GM18867 (cell line): ENCODE measurements around the gene KDM8.

Experiments
- ATAC-seq: cut with Tn5 transposase; IDR thresholded peaks from one replicate; pipeline ENCODE4 v1.9.1; 2021; ENCODE audit warnings: mild to moderate bottlenecking, moderate library complexity; ENCODE audit not compliant: unreplicated experiment

KDM8 gene

GRCh38 chr16:27228621-27229501 is 25.5 kb downstream of the KDM8 start:
- no peak for ATAC-seq

GRCh38 chr16:27229891-27230470 is 26.7 kb downstream of the KDM8 start:
- ATAC-seq: no peak

- no peak for ATAC-seq
Observed at GRCh38 chr16:27230562-27231001, 27.3 kb downstream of the KDM8 start.

GRCh38 chr16:27231692-27232060 is 28.4 kb downstream of the KDM8 start:
- ATAC-seq: no peak

- ATAC-seq: no peak
Observed at GRCh38 chr16:27232061-27232900, 29.0 kb downstream of the KDM8 start.

GRCh38 chr16:27232901-27233625 is 29.7 kb downstream of the KDM8 start:
- ATAC-seq: no peak

- no peak for ATAC-seq
Observed at GRCh38 chr16:27233731-27234130, 30.4 kb downstream of the KDM8 start.

GRCh38 chr16:27234171-27234570 is 30.8 kb downstream of the KDM8 start:
- ATAC-seq: no peak

GRCh38 chr16:27234603-27235002 is 31.3 kb downstream of the KDM8 start:
- ATAC-seq: no peak

GRCh38 chr16:27235055-27235937 is 32.0 kb downstream of the KDM8 start:
- peak; percentile 34 for ATAC-seq

GRCh38 chr16:27235938-27236245 is 32.6 kb downstream of the KDM8 start:
- no peak for ATAC-seq

GRCh38 chr16:27236635-27237218 is 33.4 kb downstream of the KDM8 start:
- ATAC-seq: no peak

GRCh38 chr16:27237219-27238015 is 34.1 kb downstream of the KDM8 start:
- peak; percentile 82 for ATAC-seq

GRCh38 chr16:27238016-27238587 is 34.8 kb downstream of the KDM8 start:
- peak; percentile 18 for ATAC-seq

GRCh38 chr16:27238591-27238990 is 35.3 kb downstream of the KDM8 start:
- ATAC-seq: no peak

- ATAC-seq: no peak
Observed at GRCh38 chr16:27239026-27239425, 35.7 kb downstream of the KDM8 start.

GRCh38 chr16:27239906-27240655 is 36.8 kb downstream of the KDM8 start:
- ATAC-seq: no peak
